Endothelial cell of umbilical vein (primary cell): ENCODE results near the gene MRPL55. TPM values are rescaled to one million over a fixed set of nuclear protein-coding genes. Genes with fewer than 3 reads are reported as not detected.

Experiments used
- BruUV-seq: library from RNA; stranded (reverse); fragments of 400-500 nt; replicated peaks from 2 replicates; lab custom pipeline; 2021; lab: Mats Ljungman, UMichigan
- CTCF ChIA-PET: fragments of 300-600, 350-600 bp; sonication (Branson Sonifier 250); formaldehyde crosslinking; loops from one replicate; lab custom pipeline; 2021; ENCODE audit warnings: antibody characterized with exemption, inconsistent platforms; lab: Charles Lee
- POLR2A ChIA-PET: fragments of 300-600, 350-600 bp; sonication (Branson Sonifier 250); formaldehyde crosslinking; loops from one replicate; lab custom pipeline; 2021; ENCODE audit warnings: antibody characterized with exemption, inconsistent platforms; lab: Charles Lee
- DNase-seq: peaks from one replicate; pipeline ENCODE4 v3.0.0-alpha.2; 2011; ENCODE audit warnings: low read depth, low spot score
- FAIRE-seq: peaks from 2 replicates; lab custom pipeline; 2011; peaks lifted over from hg19 to GRCh38; lab: Jason Lieb, UNC
- H2AFZ ChIP-seq: 2 replicates; pipeline ENCODE4 v1.6.0; 2012; ENCODE audit warnings: low read depth, low read length, control low read depth, inconsistent platforms
- H3K27ac ChIP-seq: 2 replicates; pipeline ENCODE4 v1.5.1; 2011; ENCODE audit warnings: low read depth, mild to moderate bottlenecking, control low read depth, low read length, moderate library complexity; ENCODE audit not compliant: insufficient read depth
- H3K27me3 ChIP-seq, 2 experiments: 2 replicates each; pipeline versions ENCODE4 v1.6.0 to v1.6.1; 2011; ENCODE audit warnings: low read length in 2 of 2, mixed read lengths in 1 of 2; ENCODE audit not compliant: control insufficient read depth in 2 of 2, insufficient read depth in 2 of 2
- H3K36me3 ChIP-seq, 2 experiments: 2 replicates in 1 of 2; 3 replicates in 1 of 2; pipeline ENCODE4 v1.5.1; 2011; ENCODE audit warnings: low read length in 2 of 2, mild to moderate bottlenecking in 1 of 2, moderate library complexity in 1 of 2; ENCODE audit not compliant: control insufficient read depth in 2 of 2, insufficient read depth in 2 of 2; ENCODE audit errors: extremely low read depth in 1 of 2
- H3K4me1 ChIP-seq: 3 replicates; pipeline ENCODE4 v1.5.1; 2011; ENCODE audit warnings: mild to moderate bottlenecking, low read length; ENCODE audit not compliant: control insufficient read depth, insufficient read depth; ENCODE audit errors: extremely low read depth
- H3K4me2 ChIP-seq: 2 replicates; pipeline ENCODE4 v1.6.1; 2011; ENCODE audit warnings: low read length, control low read depth, mixed read lengths; ENCODE audit not compliant: insufficient read depth
- H3K4me3 ChIP-seq, 3 experiments: fragments of 200-600 bp in 1 of 3; sonication (generic), shearing (Covaris generic) in 1 of 3; replicated peaks in 1 of 3; 2 replicates each; pipeline ENCODE4 v1.5.1; 2011 to 2016; ENCODE audit warnings: control low read depth in 3 of 3, low read length in 3 of 3, mild to moderate bottlenecking in 2 of 3, inconsistent platforms in 1 of 3, low read depth in 1 of 3, moderate library complexity in 1 of 3; ENCODE audit not compliant: insufficient read depth in 1 of 3
- H3K79me2 ChIP-seq: 2 replicates; pipeline ENCODE4 v1.6.0; 2012; ENCODE audit warnings: low read length, inconsistent platforms; ENCODE audit not compliant: control insufficient read depth, insufficient read depth
- H3K9ac ChIP-seq: replicated peaks from 2 replicates; pipeline ENCODE3; 2011; ENCODE audit warnings: low read length, control low read depth; ENCODE audit not compliant: insufficient read depth; ENCODE audit errors: extremely low read depth
- H3K9me1 ChIP-seq: replicated peaks from 3 replicates; pipeline ENCODE4 v1.6.0; 2011; ENCODE audit warnings: mild to moderate bottlenecking, low read length; ENCODE audit not compliant: control insufficient read depth, insufficient read depth; ENCODE audit errors: extremely low read depth
- H3K9me3 ChIP-seq: replicated peaks from 2 replicates; pipeline ENCODE4 v1.5.1; 2012; ENCODE audit warnings: low read length, inconsistent platforms; ENCODE audit not compliant: control insufficient read depth, insufficient read depth
- H4K20me1 ChIP-seq: replicated peaks from 2 replicates; pipeline ENCODE3; 2011; ENCODE audit warnings: mild to moderate bottlenecking, low read length; ENCODE audit not compliant: control insufficient read depth, insufficient read depth; ENCODE audit errors: extremely low read depth
- EZH2 ChIP-seq: IDR thresholded peaks from 2 replicates; pipeline ENCODE4 v1.6.1; 2012; ENCODE audit warnings: borderline replicate concordance, low read depth, mild to moderate bottlenecking, moderate library complexity, low read length, inconsistent platforms; ENCODE audit not compliant: severe bottlenecking
- FOS ChIP-seq: IDR thresholded peaks from 2 replicates; pipeline ENCODE4 v1.6.1; 2011; ENCODE audit warnings: mild to moderate bottlenecking, low read length, moderate library complexity, borderline replicate concordance; ENCODE audit not compliant: insufficient read depth
- GATA2 ChIP-seq: IDR thresholded peaks from 2 replicates; pipeline ENCODE4 v1.7.0; 2011; ENCODE audit warnings: low read depth, mild to moderate bottlenecking, moderate library complexity, mixed read lengths, low read length; ENCODE audit not compliant: insufficient read length, insufficient read depth
- JUN ChIP-seq: IDR thresholded peaks from 2 replicates; pipeline ENCODE4 v1.6.1; 2011; ENCODE audit warnings: borderline replicate concordance, low read depth; ENCODE audit not compliant: insufficient read length, insufficient read depth
- MYC ChIP-seq: IDR thresholded peaks from one replicate; pipeline ENCODE4 v1.6.1; 2011; ENCODE audit warnings: mild to moderate bottlenecking, low read depth, low read length
- POLR2A ChIP-seq: IDR thresholded peaks from 2 replicates; pipeline ENCODE4 v1.6.1; 2012; ENCODE audit warnings: low read depth, mild to moderate bottlenecking, control low read depth, low read length
- POLR2AphosphoS5 ChIP-seq: IDR thresholded peaks from 2 replicates; pipeline ENCODE4 v1.6.1; 2012; ENCODE audit warnings: low read depth, mild to moderate bottlenecking, control low read depth, low read length, moderate library complexity; ENCODE audit not compliant: insufficient read depth
- dilution Hi-C: fragments of 300-500 bp; cut with MboI; formaldehyde crosslinking; loops from one replicate; pipeline ENCODE4 v1.15.0; 2019; ENCODE audit warnings: low sequenced_read_pairs; ENCODE audit not compliant: extremely low pct_ligation_motif_present
- intact Hi-C: fragments of 100-400 bp; cut with micrococcal nuclease; formaldehyde crosslinking; loops from one replicate; pipeline ENCODE4 v1.10.0; 2022
- polyA plus RNA-seq, 4 experiments: library from polyadenylated mRNA; depleted of rRNA in 3 of 4; stranded (reverse) in 3 of 4; unstranded in 1 of 4; fragments of >200 nt; gene quantifications; 2 replicates each; pipeline versions ENCODE4 v1.2.1 to v1.2.3, GENCODE V29; 2011 to 2012; ENCODE audit warnings: missing spikeins in 1 of 4
- total RNA-seq: library from RNA; stranded (reverse); gene quantifications from 2 replicates; pipeline ENCODE4 v1.2.3, GENCODE V29; 2021
- TF ChIP-seq, protein P1 (sequence below), 2 donors: IDR thresholded peaks; 1 replicate in 1 of 2; 2 replicates in 1 of 2; pipeline ENCODE4 v1.5.1; 2011; ENCODE audit warnings: low read length in 2 of 2, mild to moderate bottlenecking in 2 of 2, moderate library complexity in 2 of 2, control low read depth in 1 of 2, inconsistent platforms in 1 of 2, low read depth in 1 of 2; ENCODE audit not compliant: insufficient read depth in 1 of 2; ENCODE audit errors: extremely low read depth in 1 of 2
- TF ChIP-seq, protein P2 (sequence below): IDR thresholded peaks from 2 replicates; pipeline ENCODE4 v1.6.1; 2011; ENCODE audit not compliant: insufficient read depth, insufficient read length

The MRPL55 gene
- total and polyA plus RNA-seq, 2 donors (not counting 3 experiments of a cell fraction or from before 2014, with no cell fraction given) = 58.7 to 155 TPM

DNA sequence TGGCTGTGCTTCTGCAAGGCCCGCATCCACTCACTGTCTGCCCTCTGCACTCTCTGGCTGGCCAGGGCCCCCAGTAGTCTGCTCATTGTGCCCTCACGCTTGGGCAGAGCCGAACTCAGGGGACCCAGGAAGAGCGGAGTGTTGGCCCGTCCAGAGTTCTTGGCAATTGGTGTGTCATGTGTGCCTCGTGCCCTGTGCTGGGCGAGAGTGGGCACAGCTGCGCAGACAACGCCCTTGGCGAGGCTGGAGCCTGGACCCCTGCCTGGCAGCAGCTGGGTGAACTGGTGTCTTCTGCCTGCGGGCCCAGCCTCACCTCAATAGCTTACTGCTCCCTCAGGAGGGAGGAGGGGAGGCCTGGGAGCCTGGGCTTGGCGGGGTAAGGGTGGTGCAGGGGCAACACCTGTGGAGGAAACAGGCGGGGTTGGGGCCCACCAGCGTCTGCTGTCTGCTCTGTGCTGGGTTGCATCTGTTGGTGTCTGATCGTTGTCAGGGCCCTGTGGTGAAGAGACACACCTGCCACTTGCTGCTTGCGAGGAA, 33.1 kb upstream of the MRPL55 start:
- DNase-seq = no peak
- TF ChIP-seq GATA2 (no peak), POLR2AphosphoS5 (no peak), MYC (no peak), EZH2 (no peak), POLR2A (no peak), JUN (no peak), FOS (no peak)
- TF ChIP-seq, protein P1, sequence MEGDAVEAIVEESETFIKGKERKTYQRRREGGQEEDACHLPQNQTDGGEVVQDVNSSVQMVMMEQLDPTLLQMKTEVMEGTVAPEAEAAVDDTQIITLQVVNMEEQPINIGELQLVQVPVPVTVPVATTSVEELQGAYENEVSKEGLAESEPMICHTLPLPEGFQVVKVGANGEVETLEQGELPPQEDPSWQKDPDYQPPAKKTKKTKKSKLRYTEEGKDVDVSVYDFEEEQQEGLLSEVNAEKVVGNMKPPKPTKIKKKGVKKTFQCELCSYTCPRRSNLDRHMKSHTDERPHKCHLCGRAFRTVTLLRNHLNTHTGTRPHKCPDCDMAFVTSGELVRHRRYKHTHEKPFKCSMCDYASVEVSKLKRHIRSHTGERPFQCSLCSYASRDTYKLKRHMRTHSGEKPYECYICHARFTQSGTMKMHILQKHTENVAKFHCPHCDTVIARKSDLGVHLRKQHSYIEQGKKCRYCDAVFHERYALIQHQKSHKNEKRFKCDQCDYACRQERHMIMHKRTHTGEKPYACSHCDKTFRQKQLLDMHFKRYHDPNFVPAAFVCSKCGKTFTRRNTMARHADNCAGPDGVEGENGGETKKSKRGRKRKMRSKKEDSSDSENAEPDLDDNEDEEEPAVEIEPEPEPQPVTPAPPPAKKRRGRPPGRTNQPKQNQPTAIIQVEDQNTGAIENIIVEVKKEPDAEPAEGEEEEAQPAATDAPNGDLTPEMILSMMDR (IDR thresholded peaks at IDR 0.05; ENCODE audit: extremely low read depth in 1 of 2, insufficient read depth in 1 of 2, low read depth in 1 of 2, low read length in 2 of 2) = no peak
- TF ChIP-seq, protein P2, sequence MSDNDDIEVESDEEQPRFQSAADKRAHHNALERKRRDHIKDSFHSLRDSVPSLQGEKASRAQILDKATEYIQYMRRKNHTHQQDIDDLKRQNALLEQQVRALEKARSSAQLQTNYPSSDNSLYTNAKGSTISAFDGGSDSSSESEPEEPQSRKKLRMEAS = no peak
- H3K36me3 ChIP-seq = peaks cover 0 to 12% of the 10 kb centered on the region in 2 experiments
- no peaks in the 10 kb centered on the region for H3K9me1 ChIP-seq
- BruUV-seq = no TSS peak
- CTCF ChIA-PET = interaction anchor here (0.9 to 3.5 kb wide), 3 partner anchors 11 to 143 kb away, joined by 5 to 12 read pairs (median 7); partner anchors contain the start of gene IBA57
- H3K4me2 ChIP-seq = peak overlapping the region; percentile 93
- H3K9me3 ChIP-seq = no peaks in the 10 kb centered on the region
- no peak for FAIRE-seq
- no peak overlapping the region for H2AFZ ChIP-seq
- dilution Hi-C loops (no loop called here), intact Hi-C loops (no loop called here)
- H3K9ac ChIP-seq = no peak overlapping the region
- H3K4me3 ChIP-seq = peak overlapping the region in 1 of 3 experiments; percentile 77
- POLR2A ChIA-PET = interaction anchor here (0.7 to 1.7 kb wide), 2 partner anchors 23 to 24 kb away, joined by 3 to 4 read pairs; partner anchors contain the start of gene IBA57
- H3K27ac ChIP-seq = no peak overlapping the region
- peaks cover 18% of the 10 kb centered on the region for H3K4me1 ChIP-seq
- peaks cover 1 to 2% of the 10 kb centered on the region in 2 experiments for H3K27me3 ChIP-seq
- H4K20me1 ChIP-seq = no peaks in the 10 kb centered on the region
- peaks cover 67% of the 10 kb centered on the region for H3K79me2 ChIP-seq
